ENCODE data around the gene SYS1.

SYS1 gene

GRCh38 chr20:45362804-45363610 lies at the start of gene SYS1:
TSS of gene SYS1 (plus strand) at chr20:45363156. CDS start at chr20:45363532, 376 bp downstream.
- DNase-seq: peak; percentile 98

DNA sequence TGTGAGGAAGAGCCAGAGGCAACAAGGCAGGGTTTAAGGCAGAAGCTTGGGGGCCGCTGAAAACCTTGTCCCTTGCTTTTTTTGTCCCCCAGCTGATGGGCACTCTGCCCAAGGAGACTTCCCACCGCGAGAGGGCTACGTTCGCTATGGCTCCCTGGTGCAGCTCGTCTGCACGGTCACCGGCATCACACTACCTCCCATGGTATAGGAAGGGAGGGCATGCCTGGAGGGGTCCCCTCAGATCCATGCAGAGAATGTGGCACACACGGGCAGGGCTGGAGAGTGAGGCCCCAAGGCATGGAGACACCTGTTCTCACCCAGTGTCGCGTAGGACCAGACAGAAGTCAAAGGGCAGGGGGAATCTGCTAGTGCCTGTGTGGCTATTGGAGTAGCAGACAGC lies 49.0 kb upstream of the SYS1 start:
- no peak for DNase-seq

DNA sequence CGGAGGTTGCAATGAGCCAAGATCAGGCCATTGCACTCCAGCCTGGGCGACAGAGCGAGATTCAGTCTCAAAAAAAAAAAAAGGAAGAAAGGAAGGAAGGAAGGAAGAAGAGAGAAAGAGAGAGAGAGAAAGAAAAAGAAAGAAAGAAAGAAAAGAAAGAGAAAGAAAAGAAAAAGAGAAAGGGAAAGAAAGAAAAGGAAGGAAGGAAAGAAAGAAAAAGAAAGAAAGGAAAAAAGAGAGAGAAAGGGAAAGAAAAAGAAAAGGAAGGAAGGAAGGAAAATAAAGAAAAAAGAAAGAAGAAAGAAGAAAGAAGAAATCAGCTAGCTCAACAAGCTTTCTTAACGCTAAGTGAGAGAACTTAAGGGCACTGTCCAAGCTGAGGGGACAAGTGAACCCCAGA lies 47.3 kb upstream of the SYS1 start:
- DNase-seq: no peak

GRCh38 chr20:45316150-45317080 lies 46.5 kb upstream of the SYS1 start:
- no peak for DNase-seq

- DNase-seq: no peak
Observed at GRCh38 chr20:45317826-45318225, 45.1 kb upstream of the SYS1 start.

DNA sequence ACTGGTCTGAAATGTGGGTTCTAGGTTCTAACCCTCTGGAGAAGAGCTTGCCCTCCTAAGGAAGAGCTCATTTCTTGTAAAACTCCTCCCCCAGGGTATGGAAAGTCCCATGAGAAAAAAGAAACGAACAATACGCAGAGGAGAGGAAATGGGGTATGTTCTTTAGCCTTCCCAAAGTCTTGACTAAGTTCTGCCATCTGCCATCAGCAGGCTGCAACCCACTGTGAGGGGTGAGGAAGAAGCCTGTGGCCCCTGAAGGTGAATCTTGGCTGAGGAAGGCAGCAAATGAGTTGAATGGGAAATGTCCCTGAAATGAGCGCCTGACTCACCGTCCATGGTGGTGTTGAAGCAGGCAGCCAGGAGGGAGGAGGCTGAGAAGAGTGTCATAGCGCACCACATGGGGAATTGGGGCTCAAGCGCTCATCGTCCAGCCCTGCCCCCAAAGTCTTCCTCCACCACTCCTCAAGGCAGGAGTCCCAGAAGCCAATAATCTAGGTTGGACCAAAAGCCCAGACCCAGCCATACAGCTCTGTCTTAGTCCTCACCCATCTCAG lies 44.5 kb upstream of the SYS1 start:
- DNase-seq: no peak

DNA sequence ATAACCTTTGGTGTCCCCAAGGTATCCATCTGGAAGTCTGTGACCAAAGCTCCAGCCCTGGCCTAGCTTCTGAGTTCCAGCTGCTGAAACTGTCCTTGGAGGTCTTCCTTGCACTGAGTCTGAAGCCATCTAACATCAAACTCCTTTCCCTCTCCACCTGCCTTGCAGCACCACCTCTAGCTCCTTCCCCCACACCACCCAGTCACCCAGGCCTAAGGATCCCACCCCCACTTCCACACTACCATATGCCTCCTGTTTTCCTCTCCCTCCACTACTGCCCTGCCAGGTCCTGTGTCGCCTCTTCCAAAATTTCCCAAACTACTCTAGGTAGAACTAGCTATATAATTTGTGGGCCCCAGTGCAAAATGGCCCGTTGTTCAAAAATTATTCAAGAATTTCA lies 44.0 kb upstream of the SYS1 start:
- DNase-seq: no peak

- DNase-seq: peak; percentile 20
Observed at GRCh38 chr20:45320948-45321595, 41.9 kb upstream of the SYS1 start.

DNA sequence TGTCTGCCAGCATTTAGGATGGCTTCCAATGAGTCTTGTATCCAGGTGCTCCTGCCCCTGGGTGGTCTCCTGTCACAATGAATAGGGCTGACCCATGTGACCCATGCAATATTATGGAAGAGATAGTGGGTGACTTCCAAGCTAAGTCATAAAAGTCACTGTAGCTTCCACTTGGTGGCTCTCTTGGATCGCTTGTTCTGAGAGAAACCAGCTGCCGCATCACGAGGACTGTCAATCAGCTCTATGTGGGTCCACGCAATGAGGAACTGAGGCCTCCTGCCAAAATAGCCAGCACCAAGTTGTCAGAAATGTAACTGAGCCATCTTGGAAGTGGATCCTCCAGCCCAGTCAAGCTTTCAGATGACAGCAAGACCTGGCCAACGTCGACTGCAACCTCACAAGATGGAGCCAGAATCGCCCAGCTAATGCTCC lies 40.0 kb upstream of the SYS1 start:
- peak; percentile 16 for DNase-seq

GRCh38 chr20:45323731-45324130 lies 39.2 kb upstream of the SYS1 start:
- DNase-seq: no peak

- DNase-seq: no peak
Observed at GRCh38 chr20:45325371-45325770, 37.6 kb upstream of the SYS1 start.

GRCh38 chr20:45328451-45328850 lies 34.5 kb upstream of the SYS1 start:
- DNase-seq: no peak

- no peak for DNase-seq
Observed at GRCh38 chr20:45329497-45330319, 33.2 kb upstream of the SYS1 start.

DNA sequence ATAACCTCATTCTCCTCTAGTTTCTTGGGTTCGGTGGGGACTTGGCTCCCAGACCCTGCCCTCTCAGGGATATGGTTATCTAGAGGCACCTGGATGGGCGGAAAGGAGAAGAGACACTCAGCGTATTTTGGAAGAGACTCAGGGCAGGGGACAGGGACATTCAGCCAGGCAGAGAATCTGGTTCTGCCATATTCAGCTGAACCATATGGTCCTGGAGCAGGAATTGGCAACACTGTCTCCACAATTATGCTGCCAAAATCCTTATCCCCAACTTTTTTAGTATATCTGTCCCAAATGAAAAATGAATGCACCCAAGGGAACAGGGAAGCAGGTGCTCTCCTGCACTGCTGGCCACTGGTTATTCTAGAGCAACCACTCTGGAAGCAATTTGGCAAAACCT lies 32.5 kb upstream of the SYS1 start:
- DNase-seq: no peak

DNA sequence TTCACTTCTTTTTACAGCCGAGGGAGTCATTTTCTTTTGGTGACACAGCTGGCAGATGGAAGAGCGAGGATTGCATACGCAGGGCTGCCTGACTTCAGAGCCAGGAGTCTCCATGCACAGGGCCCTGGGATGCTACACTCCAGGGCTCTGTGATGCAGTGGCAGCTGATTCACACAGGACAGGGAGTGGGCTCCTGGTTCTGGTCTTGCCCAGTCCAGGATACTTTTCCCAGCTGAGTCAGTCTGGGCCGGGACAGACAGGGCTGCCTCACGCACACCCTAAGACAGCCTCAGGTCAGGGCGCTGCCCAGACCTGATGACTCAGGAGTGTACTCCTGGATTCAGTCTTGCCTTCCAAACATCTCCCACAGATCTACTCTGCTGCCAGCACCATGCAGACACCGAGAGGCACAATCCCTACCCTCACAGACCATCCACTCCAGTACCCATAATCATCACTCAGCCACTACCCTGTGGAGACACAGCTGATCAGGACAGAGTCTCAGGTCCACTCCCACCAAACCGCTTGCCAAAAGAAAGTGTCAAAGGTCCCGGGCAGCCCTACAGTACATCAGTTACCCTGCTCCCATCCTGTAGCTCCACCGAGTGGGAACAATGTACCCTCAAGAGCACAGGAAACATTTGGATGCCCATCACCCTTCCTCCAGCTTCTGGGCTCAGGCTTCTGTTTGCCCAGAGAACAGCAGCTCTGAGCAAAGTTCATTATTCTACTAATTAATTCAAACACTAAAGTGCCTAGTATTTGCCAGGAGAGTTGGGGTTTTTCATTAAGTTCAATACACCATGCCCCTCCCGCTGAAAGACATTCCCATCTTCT lies 26.2 kb upstream of the SYS1 start:
- no peak for DNase-seq

- DNase-seq: no peak
Observed at GRCh38 chr20:45337367-45338120, 25.4 kb upstream of the SYS1 start.

GRCh38 chr20:45338121-45339030 lies 24.6 kb upstream of the SYS1 start:
- DNase-seq: no peak

DNA sequence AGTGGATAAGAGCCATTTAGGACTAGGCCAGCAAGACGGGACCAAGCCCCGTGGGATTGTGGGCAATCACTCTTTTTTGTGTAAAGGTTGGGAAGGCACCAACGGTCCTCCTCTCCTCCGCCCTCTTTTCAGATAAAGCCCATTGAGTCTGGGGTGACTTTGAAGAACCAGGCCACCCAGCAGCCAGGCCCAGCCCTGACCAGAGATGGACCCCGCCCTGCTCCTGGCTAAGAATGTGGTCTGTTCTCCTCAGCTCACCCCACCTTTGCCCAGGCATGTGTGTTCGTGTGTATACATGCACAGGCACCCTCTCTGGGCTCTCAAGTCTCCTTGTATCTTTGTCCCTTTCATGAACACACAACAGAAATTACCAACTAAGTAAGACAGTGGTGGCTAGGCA lies 23.9 kb upstream of the SYS1 start:
- no peak for DNase-seq

GRCh38 chr20:45339799-45340198 lies 23.2 kb upstream of the SYS1 start:
- DNase-seq: no peak
